Progenitor cell of endocrine pancreas (in vitro differentiated cells): ENCODE data around the gene PRKN. TPM values are rescaled to one million over a fixed set of nuclear protein-coding genes. Genes with fewer than 3 reads are reported as not detected.

Source experiments
- DNase-seq: peaks from one replicate; pipeline ENCODE4 v3.0.0; 2021; ENCODE audit warnings: low spot score; ENCODE audit not compliant: unreplicated experiment
- H3K27ac Mint-ChIP-seq: 2 replicates; pipeline ENCODE4 v1.8.0; 2021; ENCODE audit warnings: mild to moderate bottlenecking, moderate library complexity, mixed read lengths
- H3K27me3 Mint-ChIP-seq: 2 replicates; pipeline ENCODE4 v1.8.0; 2021; ENCODE audit warnings: mixed read lengths
- H3K36me3 Mint-ChIP-seq: 2 replicates; pipeline ENCODE4 v1.8.0; 2022; ENCODE audit warnings: mixed read lengths; ENCODE audit not compliant: insufficient read depth
- H3K4me1 Mint-ChIP-seq: 2 replicates; pipeline ENCODE4 v1.8.0; 2021; ENCODE audit warnings: low read depth, mixed read lengths
- H3K4me3 Mint-ChIP-seq: 2 replicates; pipeline ENCODE4 v1.8.0; 2021; ENCODE audit warnings: low read depth, mild to moderate bottlenecking, moderate library complexity, mixed read lengths
- H3K9me3 Mint-ChIP-seq: 2 replicates; pipeline ENCODE4 v1.8.0; 2021; ENCODE audit warnings: low read depth, mixed read lengths
- CTCF ChIP-seq: fragments of 200-600 bp; sonication (generic); IDR thresholded peaks from one replicate; pipeline ENCODE4 v1.5.0; 2021; ENCODE audit warnings: antibody characterized with exemption, mild to moderate bottlenecking; ENCODE audit not compliant: unreplicated experiment
- total RNA-seq: library from RNA; stranded (reverse); gene quantifications from 2 replicates; pipeline ENCODE4 v1.2.1, GENCODE V29; 2021

PRKN gene
- total RNA-seq, 1 donor from 2014 or later, result 4.6 TPM

- H3K4me3 Mint-ChIP-seq, result no peak overlapping the region
- no peak for TF ChIP-seq CTCF
- no peak for DNase-seq
- H3K4me1 Mint-ChIP-seq, result peaks cover 16% of the 10 kb centered on the region
- H3K27me3 Mint-ChIP-seq, result no peaks in the 10 kb centered on the region
- no peak overlapping the region for H3K27ac Mint-ChIP-seq
- H3K36me3 Mint-ChIP-seq, result peaks cover 1% of the 10 kb centered on the region
- peaks cover 7% of the 10 kb centered on the region for H3K9me3 Mint-ChIP-seq
Measured at GRCh38 chr6:162684052-162684451, 43.5 kb downstream of the PRKN start.

- TF ChIP-seq CTCF, result no peak
- H3K36me3 Mint-ChIP-seq, result peaks cover 1% of the 10 kb centered on the region
Measured at GRCh38 chr6:162683135-162683534, 44.4 kb downstream of the PRKN start.

GRCh38 chr6:162681447-162681846 lies 46.1 kb downstream of the PRKN start:
- Mint-ChIP-seq H3K4me1 (peaks cover 11% of the 10 kb centered on the region), H3K27me3 (no peaks in the 10 kb centered on the region), H3K9me3 (peaks cover 7% of the 10 kb centered on the region), H3K4me3 (no peak overlapping the region), H3K27ac (no peak overlapping the region), H3K36me3 (peaks cover 1% of the 10 kb centered on the region)
- no peak for DNase-seq
- no peak for TF ChIP-seq CTCF

More at GRCh38 chr6:162683135-162683534, 44.4 kb downstream of the PRKN start:
- Mint-ChIP-seq H3K4me3 (no peak overlapping the region), H3K4me1 (peaks cover 11% of the 10 kb centered on the region), H3K27ac (no peak overlapping the region), H3K9me3 (peaks cover 7% of the 10 kb centered on the region), H3K27me3 (no peaks in the 10 kb centered on the region)
- no peak for DNase-seq

GRCh38 chr6:162680871-162681270 lies 46.7 kb downstream of the PRKN start:
- no peak for DNase-seq
- Mint-ChIP-seq H3K4me3 (no peak overlapping the region), H3K36me3 (peaks cover 1% of the 10 kb centered on the region), H3K27ac (peak overlapping the region; percentile 4), H3K4me1 (peaks cover 11% of the 10 kb centered on the region), H3K9me3 (peaks cover 4% of the 10 kb centered on the region), H3K27me3 (no peaks in the 10 kb centered on the region)
- TF ChIP-seq CTCF, result no peak

- Mint-ChIP-seq H3K36me3 (peaks cover 1% of the 10 kb centered on the region), H3K4me1 (peaks cover 11% of the 10 kb centered on the region), H3K27ac (no peak overlapping the region), H3K27me3 (no peaks in the 10 kb centered on the region), H3K4me3 (no peak overlapping the region), H3K9me3 (peaks cover 4% of the 10 kb centered on the region)
- TF ChIP-seq CTCF, result no peak
- DNase-seq, result no peak
Measured at GRCh38 chr6:162680367-162680766, 47.2 kb downstream of the PRKN start.
